ENCODE data around the gene ST6GALNAC2.
A peak's percentile ranks its signal among the peaks of the same experiment; 100 is the strongest.
"Not testable (repeated sequence)": the region's sequence is repeated elsewhere in the genome, so short reads cannot be mapped to it uniquely, and the experiment has no call there.

Gene ST6GALNAC2

GRCh38 chr17:76570457-76570856, 15.2 kb downstream of the ST6GALNAC2 start:
- DNase-seq (ENCODE audit: low spot score), result no peak

- DNase-seq (ENCODE audit: low spot score), result peak; percentile 88
Measured at GRCh38 chr17:76569607-76570279, 15.9 kb downstream of the ST6GALNAC2 start.

- DNase-seq (ENCODE audit: low spot score), result no peak
Measured at GRCh38 chr17:76568811-76569221, 16.8 kb downstream of the ST6GALNAC2 start.

- DNase-seq (ENCODE audit: low spot score), result no peak
Measured at GRCh38 chr17:76567634-76568432, 17.8 kb downstream of the ST6GALNAC2 start.

GRCh38 chr17:76566988-76567431, 18.6 kb downstream of the ST6GALNAC2 start:
- no peak for DNase-seq (ENCODE audit: low spot score)

GRCh38 chr17:76566613-76566943, 19.1 kb downstream of the ST6GALNAC2 start:
- no peak for DNase-seq (ENCODE audit: low spot score)

GRCh38 chr17:76565728-76566612, 19.7 kb downstream of the ST6GALNAC2 start:
- no peak for DNase-seq (ENCODE audit: low spot score)

- DNase-seq (ENCODE audit: low spot score), result not testable (repeated sequence)
Measured at GRCh38 chr17:76564991-76565727, 20.5 kb downstream of the ST6GALNAC2 start.

GRCh38 chr17:76563359-76563758, 22.3 kb downstream of the ST6GALNAC2 start:
- not testable (repeated sequence) for DNase-seq (ENCODE audit: low spot score)

GRCh38 chr17:76562734-76563148, 22.9 kb downstream of the ST6GALNAC2 start:
- DNase-seq (ENCODE audit: low spot score), result no peak

GRCh38 chr17:76561799-76562268, 23.8 kb downstream of the ST6GALNAC2 start:
- no peak for DNase-seq (ENCODE audit: low spot score)

- DNase-seq (ENCODE audit: low spot score), result no peak
Measured at GRCh38 chr17:76561332-76561731, 24.3 kb downstream of the ST6GALNAC2 start.

GRCh38 chr17:76560877-76561221, 24.8 kb downstream of the ST6GALNAC2 start:
- DNase-seq (ENCODE audit: low spot score), result no peak

- no peak for DNase-seq (ENCODE audit: low spot score)
Measured at GRCh38 chr17:76560036-76560876, 25.4 kb downstream of the ST6GALNAC2 start.

GRCh38 chr17:76559460-76559859, 26.2 kb downstream of the ST6GALNAC2 start:
- DNase-seq (ENCODE audit: low spot score), result not testable (repeated sequence)

- DNase-seq (ENCODE audit: low spot score), result peak; percentile 63
Measured at GRCh38 chr17:76558198-76559095, 27.2 kb downstream of the ST6GALNAC2 start.

GRCh38 chr17:76557368-76558197, 28.1 kb downstream of the ST6GALNAC2 start:
- peak; percentile 85 for DNase-seq (ENCODE audit: low spot score)

- DNase-seq (ENCODE audit: low spot score), result no peak
Measured at GRCh38 chr17:76556765-76557367, 28.8 kb downstream of the ST6GALNAC2 start.
